Transverse colon (tissue), 4 donors: ENCODE data around the gene PRLH. TPM values are rescaled to one million over a fixed set of nuclear protein-coding genes. Genes with fewer than 3 reads are reported as not detected.

ENCODE experiments used
- DNase-seq: peaks from one replicate; pipeline ENCODE4 v3.0.0-alpha.2; 2019
- H3K27ac ChIP-seq, 4 donors: fragments of 200-600 bp; sonication (generic); 2 replicates each; pipeline ENCODE4 v1.5.1; 2016 to 2018; ENCODE audit warnings: inconsistent platforms in 4 of 4
- H3K27me3 ChIP-seq: fragments of 200-600 bp; sonication (generic); 2 replicates; pipeline ENCODE4 v1.5.1; 2017; ENCODE audit warnings: inconsistent platforms
- H3K36me3 ChIP-seq, 4 donors: fragments of 200-600 bp; sonication (generic); 2 replicates each; pipeline ENCODE4 v1.5.1; 2017 to 2019; ENCODE audit warnings: inconsistent platforms in 4 of 4
- H3K4me1 ChIP-seq, 4 donors: fragments of 200-600 bp; sonication (generic); 2 replicates each; pipeline ENCODE4 v1.5.1; 2017 to 2020; ENCODE audit warnings: inconsistent platforms in 4 of 4
- H3K4me3 ChIP-seq, 4 donors: fragments of 200-600 bp; sonication (generic); 1 replicate in 1 of 4; 2 replicates in 3 of 4; pipeline versions ENCODE4 v1.5.1 to v1.6.1; 2017 to 2019; ENCODE audit warnings: inconsistent platforms in 4 of 4
- H3K9me3 ChIP-seq, 2 donors: fragments of 200-600 bp; sonication (generic); 2 replicates each; pipeline ENCODE4 v1.5.1; 2017 to 2019; ENCODE audit warnings: inconsistent platforms in 2 of 2
- EP300 ChIP-seq: sonication (generic); formaldehyde crosslinking; IDR thresholded peaks from one replicate; pipeline ENCODE4 v1.6.1; 2017; ENCODE audit warnings: antibody characterized with exemption, low read depth
- POLR2A ChIP-seq: fragments of 450-650 bp; IDR thresholded peaks from one replicate; pipeline ENCODE4 v1.6.1; 2016; ENCODE audit warnings: antibody characterized with exemption, mild to moderate bottlenecking, moderate library complexity
- POLR2AphosphoS5 ChIP-seq, 3 donors: sonication (generic); formaldehyde crosslinking; IDR thresholded peaks; one replicate each; pipeline ENCODE4 v1.6.1; 2016; ENCODE audit warnings: antibody characterized with exemption in 3 of 3
- WGBS, 2 donors: methylation state at CpG; one replicate each; pipeline ENCODE4 v1.1.5; 2018; ENCODE audit warnings: low coverage in 1 of 2; 5-methylcytosine and 5-hydroxymethylcytosine counted together
- in situ Hi-C, 4 donors: fragments of 200-750 bp; cut with MboI; loops; one replicate each; pipeline versions ENCODE4 v1.15.0 to v1.15.1; 2017; ENCODE audit warnings: low sequenced_read_pairs in 3 of 4, low pct_ligation_motif_present in 1 of 4, low pct_unique_long_range_greater_than_20kb in 1 of 4
- intact Hi-C: fragments of 100-400 bp; cut with DNase I; formaldehyde crosslinking; loops from one replicate; pipeline ENCODE4 v1.15.1; 2023; ENCODE audit warnings: low total_unique reads
- total RNA-seq, 4 donors: library from RNA; depleted of rRNA; stranded (reverse); fragments of >200 nt; gene quantifications; one replicate each; pipeline ENCODE4 v1.1.0, GENCODE V29; 2016
- TF ChIP-seq, protein P1 (sequence below), 5 experiments: fragments of 200-600 bp in 3 of 5; fragments of 450-650 bp in 2 of 5; sonication (generic) in 3 of 5; IDR thresholded peaks; 1 replicate in 2 of 5; 2 replicates in 3 of 5; pipeline ENCODE4 v1.5.1; 2016 to 2017; ENCODE audit warnings: antibody characterized with exemption in 5 of 5, inconsistent platforms in 3 of 5, mild to moderate bottlenecking in 2 of 5, moderate library complexity in 1 of 5

Gene PRLH
- total RNA-seq, 4 donors from 2014 or later, result not detected

DNA sequence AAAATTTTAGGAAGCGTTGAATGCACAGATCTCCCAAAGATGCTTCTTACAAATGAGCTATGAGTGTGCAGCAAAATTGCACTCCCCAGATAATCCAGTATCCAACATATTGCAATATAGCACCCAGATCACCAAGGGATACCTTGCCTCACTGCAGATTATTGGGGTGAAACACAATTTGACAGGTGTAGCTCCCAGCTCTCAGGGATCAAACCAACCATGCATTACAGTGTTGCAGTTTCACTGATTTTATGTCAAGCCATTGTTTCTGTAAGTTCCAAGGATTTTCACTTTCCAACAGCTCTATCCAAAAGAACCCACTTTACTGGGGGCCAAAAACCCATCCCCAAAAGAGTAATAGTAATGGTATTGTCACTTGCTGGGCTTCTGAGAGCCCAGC is 10.8 kb upstream of the PRLH start:
- WGBS, 2 donors, result 100% methylated on average over 1 of the region's 1 CpG; no CpG with 5 or more reads in 1 of the 2 donors
- DNase-seq, result no peak
- Histone ChIP-seq H3K27ac (no peak overlapping the region), H3K4me3 (no peak overlapping the region), H3K27me3 (no peaks in the 10 kb centered on the region), H3K9me3 (peaks cover 9 to 13% of the 10 kb centered on the region in 2 donors), H3K36me3 (no peaks in the 10 kb centered on the region), H3K4me1 (peaks cover 5 to 9% (median 7%) of the 10 kb centered on the region in 4 donors)
- TF ChIP-seq, protein P1, sequence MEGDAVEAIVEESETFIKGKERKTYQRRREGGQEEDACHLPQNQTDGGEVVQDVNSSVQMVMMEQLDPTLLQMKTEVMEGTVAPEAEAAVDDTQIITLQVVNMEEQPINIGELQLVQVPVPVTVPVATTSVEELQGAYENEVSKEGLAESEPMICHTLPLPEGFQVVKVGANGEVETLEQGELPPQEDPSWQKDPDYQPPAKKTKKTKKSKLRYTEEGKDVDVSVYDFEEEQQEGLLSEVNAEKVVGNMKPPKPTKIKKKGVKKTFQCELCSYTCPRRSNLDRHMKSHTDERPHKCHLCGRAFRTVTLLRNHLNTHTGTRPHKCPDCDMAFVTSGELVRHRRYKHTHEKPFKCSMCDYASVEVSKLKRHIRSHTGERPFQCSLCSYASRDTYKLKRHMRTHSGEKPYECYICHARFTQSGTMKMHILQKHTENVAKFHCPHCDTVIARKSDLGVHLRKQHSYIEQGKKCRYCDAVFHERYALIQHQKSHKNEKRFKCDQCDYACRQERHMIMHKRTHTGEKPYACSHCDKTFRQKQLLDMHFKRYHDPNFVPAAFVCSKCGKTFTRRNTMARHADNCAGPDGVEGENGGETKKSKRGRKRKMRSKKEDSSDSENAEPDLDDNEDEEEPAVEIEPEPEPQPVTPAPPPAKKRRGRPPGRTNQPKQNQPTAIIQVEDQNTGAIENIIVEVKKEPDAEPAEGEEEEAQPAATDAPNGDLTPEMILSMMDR (IDR thresholded peaks at IDR 0.05), result no peak
- no peak for TF ChIP-seq POLR2AphosphoS5 (IDR thresholded peaks at IDR 0.05)
- no peak for TF ChIP-seq EP300
- no peak for TF ChIP-seq POLR2A
- intact Hi-C loops (no loop called here), in situ Hi-C loops (loop anchor here in 1 of 4 donors (25.0 kb wide), 1 partner anchor 393 kb away; no protein-coding TSS in a partner anchor)

DNA sequence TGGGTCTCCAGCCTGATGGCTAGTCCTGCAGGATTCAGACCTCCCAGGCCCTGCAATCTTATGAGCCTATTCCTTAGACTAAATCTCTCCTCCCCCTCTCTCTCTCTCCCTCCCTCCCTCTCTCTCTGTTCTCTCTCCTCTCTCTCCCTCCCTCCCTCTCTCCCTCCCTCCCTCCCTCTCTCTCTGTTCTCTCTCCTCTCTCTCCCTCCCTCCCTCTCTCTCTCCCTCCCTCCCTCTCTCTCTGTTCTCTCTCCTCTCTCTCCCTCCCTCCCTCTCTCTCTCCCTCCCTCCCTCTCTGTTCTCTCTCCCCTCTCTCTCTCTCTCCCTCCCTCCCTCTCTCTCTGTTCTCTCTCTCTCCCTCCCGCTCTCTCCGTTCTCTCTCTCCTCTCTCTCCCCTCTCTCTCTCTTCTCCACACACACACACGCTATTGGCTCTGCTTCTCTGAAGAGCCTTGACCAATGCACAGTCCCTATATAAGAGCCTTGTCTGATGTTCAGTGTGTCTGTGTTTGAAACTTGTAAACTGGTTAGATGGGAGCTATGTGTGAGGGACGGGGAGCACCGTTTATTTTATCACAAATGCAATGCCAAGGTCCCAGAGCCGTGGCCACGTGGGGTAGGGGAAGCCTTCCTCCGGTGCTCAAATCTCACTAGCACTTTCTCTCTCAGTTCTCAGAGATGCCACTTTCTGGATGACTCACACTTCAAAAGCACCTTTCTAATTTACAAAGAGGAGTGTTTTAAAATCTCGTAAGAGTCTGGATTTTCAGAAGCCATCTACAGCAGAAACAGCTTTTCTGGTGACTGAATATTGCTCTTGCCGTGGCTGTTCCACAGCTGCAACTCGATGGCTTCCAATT is 9.4 kb upstream of the PRLH start:
- DNase-seq, result no peak
- Histone ChIP-seq H3K4me3 (no peak overlapping the region), H3K27ac (no peak overlapping the region), H3K27me3 (no peaks in the 10 kb centered on the region), H3K9me3 (peaks cover 9 to 13% of the 10 kb centered on the region in 2 donors), H3K36me3 (no peaks in the 10 kb centered on the region), H3K4me1 (peaks cover 5 to 9% (median 7%) of the 10 kb centered on the region in 4 donors)
- no peak for TF ChIP-seq POLR2AphosphoS5 (IDR thresholded peaks at IDR 0.05)
- TF ChIP-seq, protein P1 (IDR thresholded peaks at IDR 0.05), result peak in 1 of 5 experiments; percentile 53
- 51% methylated on average over 11 of the region's 11 CpGs; no CpG with 5 or more reads in 1 of the 2 donors for WGBS, 2 donors
- in situ Hi-C loops (loop anchor here in 1 of 4 donors (25.0 kb wide), 1 partner anchor 395 kb away; no protein-coding TSS in a partner anchor), intact Hi-C loops (no loop called here)

DNA sequence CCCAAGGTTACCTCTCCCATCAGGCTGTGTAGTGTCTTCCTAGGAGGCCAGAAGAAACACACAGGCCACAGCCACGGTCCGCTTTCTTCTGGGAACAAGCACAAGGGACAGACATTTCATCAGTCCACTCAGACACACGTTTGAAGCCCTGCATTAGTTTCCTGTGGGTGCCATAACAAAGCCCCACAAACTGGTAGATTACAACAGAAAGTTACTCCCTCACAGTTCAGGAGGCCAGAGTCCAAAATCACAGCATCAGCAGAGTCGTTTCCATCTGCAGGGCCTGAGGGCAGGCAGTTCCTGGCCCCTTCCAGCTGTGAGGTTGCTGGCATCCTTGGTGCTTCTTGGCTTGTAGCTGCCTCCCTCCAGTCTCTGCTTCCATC is 8.8 kb upstream of the PRLH start:
- Histone ChIP-seq H3K36me3 (no peaks in the 10 kb centered on the region), H3K27ac (no peak overlapping the region), H3K4me3 (no peak overlapping the region), H3K9me3 (peaks cover 9 to 13% of the 10 kb centered on the region in 2 donors), H3K4me1 (peaks cover 5 to 9% (median 7%) of the 10 kb centered on the region in 4 donors), H3K27me3 (no peaks in the 10 kb centered on the region)
- in situ Hi-C loops, result loop anchor here in 1 of 4 donors (25.0 kb wide), 1 partner anchor 395 kb away; no protein-coding TSS in a partner anchor
- intact Hi-C loops, result no loop called here
- TF ChIP-seq, protein P1 (IDR thresholded peaks at IDR 0.05), result no peak
- TF ChIP-seq POLR2AphosphoS5 (IDR thresholded peaks at IDR 0.05), result no peak
- TF ChIP-seq EP300, result no peak
- no peak for DNase-seq
- WGBS, 2 donors, result 54% methylated on average over 4 of the region's 4 CpGs; no CpG with 5 or more reads in 1 of the 2 donors

DNA sequence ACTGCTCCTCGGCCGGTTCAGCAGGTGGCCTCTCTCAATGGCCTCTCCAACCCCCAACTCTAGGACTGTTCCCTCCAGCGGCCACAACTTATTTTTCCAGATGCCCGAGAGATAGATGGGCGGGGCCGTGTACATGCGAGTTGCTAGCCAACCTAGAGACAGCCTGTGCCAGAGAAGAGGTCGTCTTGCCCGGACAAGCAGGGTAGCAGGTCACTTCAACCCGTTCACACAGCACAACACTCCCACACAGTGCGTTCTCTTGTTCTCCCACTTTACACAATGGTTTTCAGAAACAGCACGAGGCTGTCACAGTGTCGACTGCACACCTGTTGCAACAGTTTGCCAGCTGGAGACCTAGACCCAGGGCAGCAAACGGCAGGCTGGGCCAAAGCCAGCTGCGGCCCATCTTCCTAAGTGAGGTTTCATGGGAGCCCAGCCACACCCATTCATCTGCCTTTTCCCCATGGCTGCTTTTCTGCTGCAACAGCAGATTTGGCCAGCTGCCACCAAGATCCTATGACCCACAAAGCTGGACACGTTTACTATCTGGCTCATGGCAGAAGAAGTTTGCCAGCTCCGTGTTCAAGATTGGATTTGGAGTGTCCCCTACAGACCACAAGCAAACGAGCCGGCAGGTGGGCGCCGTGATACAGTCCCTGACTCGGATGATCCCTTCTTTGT is 7.3 kb upstream of the PRLH start:
- H3K27ac ChIP-seq, result no peak overlapping the region
- peaks cover 6% of the 10 kb centered on the region for H3K27me3 ChIP-seq
- peak; percentile 70 for DNase-seq
- intact Hi-C loops, result no loop called here
- H3K9me3 ChIP-seq, result peaks cover 9 to 13% of the 10 kb centered on the region in 2 donors
- in situ Hi-C loops, result loop anchor here in 1 of 4 donors (25.0 kb wide), 1 partner anchor 397 kb away; no protein-coding TSS in a partner anchor
- peaks cover 5 to 9% (median 7%) of the 10 kb centered on the region in 4 donors for H3K4me1 ChIP-seq
- H3K36me3 ChIP-seq, result no peaks in the 10 kb centered on the region
- 47 to 56% methylated on average over 6 to 22 of the region's 22 CpGs for WGBS, 2 donors
- no peak overlapping the region for H3K4me3 ChIP-seq
- TF ChIP-seq POLR2AphosphoS5 (IDR thresholded peaks at IDR 0.05), result peak in 1 of 3 donors; percentile 14
- no peak for TF ChIP-seq POLR2A
- no peak for TF ChIP-seq EP300
